Right lobe of liver (tissue), 4 donors: ENCODE results near the gene TSN.

Experiments
- POLR2A ChIP-seq: fragments of 450-650 bp; IDR thresholded peaks from one replicate; pipeline ENCODE4 v1.6.1; 2017; ENCODE audit warnings: antibody characterized with exemption, mild to moderate bottlenecking
- TF ChIP-seq, protein P1 (sequence below), 4 donors: fragments of 200-600 bp in 3 of 4; fragments of 450-650 bp in 1 of 4; IDR thresholded peaks; one replicate each; pipeline versions ENCODE4 v1.5.1 to v1.8.0; 2016 to 2022; ENCODE audit warnings: antibody characterized with exemption in 4 of 4, mild to moderate bottlenecking in 2 of 4
- donor health status: DM: no; HTN: no; CAD: no.
- donor health status: DM: no; HTN: no; CAD: no.
- donor health status: DM: no; HTN: yes; CAD: no.

DNA sequence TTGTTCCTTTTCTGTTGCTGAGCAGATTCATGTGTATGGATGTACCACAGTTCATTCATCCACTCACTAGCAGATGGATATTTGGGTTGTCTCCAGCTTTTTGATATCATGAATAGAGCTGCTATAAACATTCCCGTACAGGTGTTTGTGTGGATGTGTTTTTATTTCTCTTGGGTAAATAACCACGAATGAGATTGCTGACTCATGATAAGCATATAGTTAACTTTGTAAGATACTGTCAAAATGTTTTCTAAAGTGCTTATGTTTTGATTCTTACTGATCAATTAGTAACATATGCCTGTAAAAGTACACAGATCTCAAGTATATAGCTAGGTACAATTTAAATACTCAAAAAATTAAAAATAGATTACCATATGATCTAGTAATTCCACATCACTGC lies 27.7 kb downstream of the TSN start:
- TF ChIP-seq, protein P1, sequence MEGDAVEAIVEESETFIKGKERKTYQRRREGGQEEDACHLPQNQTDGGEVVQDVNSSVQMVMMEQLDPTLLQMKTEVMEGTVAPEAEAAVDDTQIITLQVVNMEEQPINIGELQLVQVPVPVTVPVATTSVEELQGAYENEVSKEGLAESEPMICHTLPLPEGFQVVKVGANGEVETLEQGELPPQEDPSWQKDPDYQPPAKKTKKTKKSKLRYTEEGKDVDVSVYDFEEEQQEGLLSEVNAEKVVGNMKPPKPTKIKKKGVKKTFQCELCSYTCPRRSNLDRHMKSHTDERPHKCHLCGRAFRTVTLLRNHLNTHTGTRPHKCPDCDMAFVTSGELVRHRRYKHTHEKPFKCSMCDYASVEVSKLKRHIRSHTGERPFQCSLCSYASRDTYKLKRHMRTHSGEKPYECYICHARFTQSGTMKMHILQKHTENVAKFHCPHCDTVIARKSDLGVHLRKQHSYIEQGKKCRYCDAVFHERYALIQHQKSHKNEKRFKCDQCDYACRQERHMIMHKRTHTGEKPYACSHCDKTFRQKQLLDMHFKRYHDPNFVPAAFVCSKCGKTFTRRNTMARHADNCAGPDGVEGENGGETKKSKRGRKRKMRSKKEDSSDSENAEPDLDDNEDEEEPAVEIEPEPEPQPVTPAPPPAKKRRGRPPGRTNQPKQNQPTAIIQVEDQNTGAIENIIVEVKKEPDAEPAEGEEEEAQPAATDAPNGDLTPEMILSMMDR (IDR thresholded peaks at IDR 0.05) = no peak
- TF ChIP-seq POLR2A = no peak
